Measurements from ENCODE around the gene SLC7A6.

SLC7A6 gene

DNA sequence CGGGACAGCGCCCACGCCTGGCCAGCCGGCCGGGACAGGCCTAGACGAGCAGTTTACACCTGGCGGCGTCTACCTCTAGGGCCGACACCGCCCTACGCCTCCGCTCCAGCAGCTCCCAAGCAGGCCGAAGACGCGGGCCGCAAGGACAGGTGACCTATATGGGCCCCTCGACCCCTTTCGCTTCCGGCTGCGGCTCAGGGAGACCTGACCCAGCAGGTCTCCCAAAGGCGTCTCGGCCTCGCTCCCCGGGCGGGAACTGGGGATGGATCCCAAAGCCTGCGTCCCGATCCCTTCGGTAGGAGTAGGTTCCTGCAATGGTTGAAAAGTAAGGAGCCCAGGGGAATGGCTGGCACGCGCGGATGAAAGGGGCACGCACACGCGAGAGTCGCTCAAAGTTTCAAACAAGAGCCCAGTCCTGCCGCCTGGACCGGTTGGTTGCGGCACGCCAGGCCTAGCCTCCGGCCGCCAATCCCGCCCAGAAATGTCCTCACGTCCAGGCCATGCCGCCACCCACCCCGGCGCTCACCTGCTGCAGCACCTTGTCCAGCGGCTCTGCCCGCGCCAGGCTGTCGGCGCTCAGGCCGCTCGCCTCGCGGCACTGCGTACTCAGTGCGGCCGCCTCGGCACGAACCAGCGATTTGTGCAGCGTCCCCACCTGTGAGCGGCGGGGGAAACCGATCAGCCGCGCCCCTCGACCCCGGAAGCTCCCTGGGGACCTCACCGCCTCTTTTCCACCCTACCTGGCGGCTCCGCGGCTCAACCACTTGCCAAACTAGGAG is 29.0 kb upstream of the SLC7A6 start:
- DNase-seq (ENCODE audit: low spot score), result peak; percentile 63

GRCh38 chr16:68235887-68236136 is 28.5 kb upstream of the SLC7A6 start, which contains the start of gene ESRP2:
ESRP2 (minus strand) TSS chr16:68236127; CDS start chr16:68236045, 82 bp downstream.
- no peak for DNase-seq (ENCODE audit: low spot score)

GRCh38 chr16:68236137-68236825 is 28.0 kb upstream of the SLC7A6 start:
- peak; percentile 91 for DNase-seq (ENCODE audit: low spot score)

GRCh38 chr16:68236826-68237242 is 27.5 kb upstream of the SLC7A6 start:
- no peak for DNase-seq (ENCODE audit: low spot score)

DNA sequence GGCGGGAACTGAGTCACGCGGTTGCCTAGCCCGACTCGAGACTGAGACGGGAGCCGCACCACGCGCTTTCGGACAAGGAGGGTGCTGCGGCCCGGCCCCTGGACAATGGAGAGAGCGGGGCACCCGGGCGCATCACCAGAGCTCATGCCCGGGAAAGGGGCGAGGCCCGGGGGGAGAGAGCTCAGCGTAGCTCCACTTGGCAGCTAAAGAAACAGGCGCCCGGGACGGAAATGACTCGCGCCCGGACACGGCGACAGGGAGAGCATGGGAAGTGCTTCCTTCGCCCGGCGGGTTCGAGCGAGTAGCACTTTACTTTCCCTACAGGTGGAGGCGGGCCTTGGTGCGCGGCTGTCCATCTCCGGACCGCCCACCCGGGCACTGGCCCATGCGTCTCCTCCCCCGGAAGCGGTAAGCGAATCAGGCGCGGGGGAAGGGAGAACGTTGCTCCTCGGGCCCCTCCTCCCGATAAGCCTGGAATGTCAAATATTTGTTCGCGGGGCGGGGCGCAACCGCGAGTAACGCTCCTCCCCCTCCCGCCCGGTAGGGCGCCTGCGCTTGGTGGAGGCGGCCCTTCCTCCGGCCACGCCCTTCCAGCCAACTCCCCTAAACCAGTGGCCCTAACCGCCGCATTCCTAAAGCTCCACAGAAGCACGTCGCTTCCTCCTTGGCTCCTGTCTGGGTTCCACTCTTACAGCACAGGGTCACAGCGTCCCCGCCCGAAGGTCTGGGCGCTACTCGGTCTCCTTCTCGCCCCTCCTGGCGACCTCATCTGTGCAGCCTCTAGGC is 26.9 kb upstream of the SLC7A6 start:
- peak; percentile 100 for DNase-seq (ENCODE audit: low spot score)

- DNase-seq (ENCODE audit: low spot score), result no peak
Measured at GRCh38 chr16:68238029-68238345, 26.3 kb upstream of the SLC7A6 start.

DNA sequence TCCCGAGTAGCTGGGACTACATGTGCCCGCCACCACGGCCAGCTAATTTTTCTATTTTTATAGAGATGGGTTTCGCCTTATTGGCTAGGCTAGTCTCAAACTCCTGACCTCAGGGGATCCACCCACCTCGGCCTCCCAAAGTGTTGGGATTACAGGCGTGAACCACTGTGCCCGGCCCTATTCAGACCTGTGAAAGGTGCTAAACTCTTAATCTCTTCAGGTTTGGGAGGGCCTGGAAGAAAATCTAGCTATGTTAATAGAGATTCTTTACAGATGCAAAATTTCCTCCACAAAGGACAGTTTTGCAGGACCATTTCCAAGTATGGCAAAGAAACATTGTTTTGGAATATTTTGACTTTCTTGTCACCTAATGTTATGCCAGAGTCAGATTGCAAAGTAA is 22.2 kb upstream of the SLC7A6 start:
- DNase-seq (ENCODE audit: low spot score), result no peak

- DNase-seq (ENCODE audit: low spot score), result no peak
Measured at GRCh38 chr16:68242926-68243858, 21.1 kb upstream of the SLC7A6 start.

GRCh38 chr16:68244481-68244902 is 19.8 kb upstream of the SLC7A6 start:
- DNase-seq (ENCODE audit: low spot score), result no peak

- peak; percentile 93 for DNase-seq (ENCODE audit: low spot score)
Measured at GRCh38 chr16:68244903-68245853, 19.1 kb upstream of the SLC7A6 start, which contains the start of gene PLA2G15. PLA2G15 (plus strand) TSS chr16:68245373; CDS start chr16:68245427, 54 bp downstream.

- DNase-seq (ENCODE audit: low spot score), result no peak
Measured at GRCh38 chr16:68246121-68246520, 18.2 kb upstream of the SLC7A6 start.

DNA sequence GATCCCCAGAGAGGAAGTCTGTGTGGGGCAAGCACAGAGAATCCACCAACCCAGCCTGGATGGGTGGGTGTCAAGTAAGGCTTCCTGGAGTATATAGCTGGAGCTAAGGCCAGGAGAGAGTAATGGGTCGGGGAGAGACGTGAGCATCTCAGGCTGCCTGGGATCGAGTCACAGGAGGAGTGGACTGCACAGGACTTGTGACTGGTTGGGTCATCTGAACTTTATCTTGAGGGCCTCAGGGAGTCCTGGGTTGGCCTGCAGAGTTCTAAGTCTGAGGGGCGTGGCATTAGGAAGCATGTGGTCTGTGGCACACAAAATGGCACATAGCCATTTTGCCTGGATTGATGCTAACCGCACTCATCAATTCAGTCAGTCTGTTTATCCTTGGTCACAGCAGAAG is 17.7 kb upstream of the SLC7A6 start:
- no peak for DNase-seq (ENCODE audit: low spot score)

DNA sequence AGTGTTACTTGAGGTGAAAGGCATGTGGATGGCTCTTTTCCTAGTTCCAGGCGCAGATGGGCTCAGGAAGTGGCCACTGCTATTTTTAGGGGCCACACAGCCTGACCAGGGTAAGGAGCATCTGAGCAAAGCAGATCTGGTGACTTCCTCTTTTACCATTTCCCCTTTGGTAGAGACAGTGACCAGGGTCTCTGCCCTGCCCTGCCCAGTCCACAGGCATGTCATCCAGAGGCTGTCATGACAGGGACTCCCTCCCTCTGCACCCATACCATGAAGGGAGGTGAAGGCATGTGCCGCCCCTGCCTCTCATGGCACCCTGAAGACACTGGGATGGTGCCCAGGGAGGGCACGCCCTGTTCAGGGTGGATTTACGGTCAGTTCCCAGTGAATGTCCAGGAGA is 16.9 kb upstream of the SLC7A6 start:
- DNase-seq (ENCODE audit: low spot score), result no peak

DNA sequence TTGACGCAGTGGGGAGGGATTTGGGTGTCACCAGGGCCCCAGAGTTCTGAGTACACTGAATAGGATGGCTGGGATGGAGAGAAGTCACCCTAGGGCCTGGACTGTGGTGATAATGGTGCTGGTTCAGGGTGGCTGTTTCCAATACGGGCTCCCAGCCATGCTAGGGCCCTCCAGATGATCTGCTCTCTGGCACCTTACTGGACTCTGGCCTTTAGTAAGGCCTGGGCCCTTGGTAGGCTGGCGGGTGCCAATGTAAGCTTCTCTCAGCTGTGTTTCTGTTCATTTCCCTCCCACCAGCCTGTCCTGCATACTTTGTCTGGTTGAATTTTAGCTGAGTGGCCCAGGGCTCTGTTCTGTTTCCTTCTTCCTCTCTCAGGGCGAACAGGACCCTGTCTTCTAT is 16.4 kb upstream of the SLC7A6 start:
- no peak for DNase-seq (ENCODE audit: low spot score)

DNA sequence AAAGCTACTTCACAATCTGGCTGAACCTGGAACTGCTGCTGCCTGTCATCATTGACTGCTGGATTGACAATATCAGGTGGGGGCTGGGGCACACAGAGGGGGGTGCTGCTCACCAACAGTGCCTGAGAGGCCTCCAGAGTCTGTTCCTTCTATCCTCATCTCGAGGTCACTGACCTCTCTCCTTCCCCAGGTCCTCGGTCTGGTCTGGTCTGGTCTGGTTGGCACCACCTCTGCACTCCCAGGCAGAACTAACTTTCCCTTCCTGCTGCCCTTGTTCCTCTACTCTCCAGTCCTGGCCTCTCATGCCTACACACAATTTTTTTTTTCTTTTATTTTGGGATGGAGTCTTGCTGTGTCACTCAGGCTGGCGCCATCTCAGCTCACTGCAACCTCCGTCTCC is 15.0 kb upstream of the SLC7A6 start:
- no peak for DNase-seq (ENCODE audit: low spot score)

- DNase-seq (ENCODE audit: low spot score), result no peak
Measured at GRCh38 chr16:68250951-68251350, 13.4 kb upstream of the SLC7A6 start.

DNA sequence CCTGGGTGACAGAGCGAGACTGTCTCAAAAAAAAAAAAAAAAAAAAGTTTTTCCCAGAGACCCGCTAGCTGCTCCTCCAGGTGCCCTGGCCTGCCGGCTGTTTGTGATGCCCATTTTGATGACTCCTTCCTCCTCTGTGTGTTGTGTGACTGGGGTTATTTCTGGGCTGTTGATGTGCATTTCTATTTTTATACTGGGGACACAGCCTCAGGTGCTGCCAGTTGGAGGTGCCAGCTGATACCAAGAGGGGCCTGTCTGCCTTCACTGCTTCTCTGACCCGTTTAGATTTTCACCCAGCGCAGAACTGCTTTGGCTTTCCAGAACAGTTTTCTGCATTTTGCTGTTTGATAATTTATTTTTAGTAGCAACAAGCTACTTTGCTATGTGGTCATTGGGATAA is 12.5 kb upstream of the SLC7A6 start:
- no peak for DNase-seq (ENCODE audit: low spot score)

- no peak for DNase-seq (ENCODE audit: low spot score)
Measured at GRCh38 chr16:68252383-68252782, 11.9 kb upstream of the SLC7A6 start.

GRCh38 chr16:68253721-68254120 is 10.6 kb upstream of the SLC7A6 start:
- DNase-seq (ENCODE audit: low spot score), result no peak

GRCh38 chr16:68255712-68256111 is 8.6 kb upstream of the SLC7A6 start:
- DNase-seq (ENCODE audit: low spot score), result no peak

Measured in kidney tubule cell (primary cell).